ENCODE results near the gene PTCH1. TPM values are rescaled to one million over a fixed set of nuclear protein-coding genes. Genes with fewer than 3 reads are reported as not detected.

PTCH1 gene
- polyA plus RNA-seq, 1 donor (not counting 4 experiments of a cell fraction or from before 2014, with no cell fraction given) = 1.7 TPM

DNA sequence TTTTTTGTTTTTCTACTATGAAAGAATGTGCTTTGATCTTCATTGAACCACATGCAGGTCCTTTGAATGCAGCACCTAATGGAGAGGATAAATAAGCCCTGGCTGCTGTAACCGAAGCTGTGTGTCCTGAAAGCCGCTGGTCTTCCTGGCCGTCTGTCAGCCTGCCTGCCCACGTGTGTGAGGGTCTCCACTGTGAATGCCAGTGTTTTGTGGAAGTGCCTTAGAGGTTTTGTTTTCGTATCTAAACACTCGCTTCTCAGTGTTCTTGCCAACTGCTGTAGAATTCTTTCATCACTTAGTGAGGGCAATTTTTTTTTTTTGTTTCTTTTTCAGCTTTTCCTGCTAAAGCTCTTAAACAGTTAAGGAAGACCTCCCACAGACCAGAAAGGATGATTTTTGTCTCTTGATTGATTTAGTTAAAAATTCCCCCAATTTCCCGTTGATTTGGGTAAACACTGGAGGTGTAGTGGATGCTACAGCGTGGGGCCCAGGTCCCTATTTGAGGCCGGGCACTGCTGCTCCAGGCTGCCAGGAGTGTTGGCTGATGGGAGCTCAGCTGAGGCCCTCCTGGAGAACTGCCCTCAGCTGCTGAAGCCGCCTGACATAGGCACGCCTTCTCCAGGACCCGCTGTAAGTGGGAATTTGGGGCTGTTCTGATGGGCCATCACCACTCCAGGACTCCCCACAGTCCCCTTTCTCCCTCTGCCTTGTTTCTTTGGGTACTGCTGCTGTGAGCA, 29.2 kb upstream of the PTCH1 start:
- FAIRE-seq (no peak), DNase-seq (ENCODE audit: low read depth, low spot score) (no peak)
- no peak overlapping the region for H3K27ac ChIP-seq (ENCODE audit: control insufficient read depth, insufficient read depth, low read length)
- no peak overlapping the region for H3K9ac ChIP-seq (ENCODE audit: control insufficient read depth, extremely low read depth, insufficient read depth, low read length)
- dilution Hi-C loops (cut with MboI; ENCODE audit: extremely low pct_ligation_motif_present, low sequenced_read_pairs) = no loop called here
- no peak overlapping the region for H3K4me3 ChIP-seq (ENCODE audit: control insufficient read depth in 2 of 3, extremely low read depth in 1 of 3, insufficient read depth in 2 of 3, low read depth in 1 of 3, low read length in 3 of 3)
- no peaks in the 10 kb centered on the region for H3K4me1 ChIP-seq (ENCODE audit: control insufficient read depth, extremely low read depth, insufficient read depth, low read length)
- H4K20me1 ChIP-seq (ENCODE audit: control insufficient read depth, extremely low read depth, insufficient read depth, low read length) = no peaks in the 10 kb centered on the region
- no peaks in the 10 kb centered on the region for H3K36me3 ChIP-seq (ENCODE audit: control insufficient read depth in 2 of 2, extremely low read depth in 1 of 2, insufficient read depth in 2 of 2, low read length in 2 of 2)
- H3K9me1 ChIP-seq (ENCODE audit: control insufficient read depth, extremely low read depth, insufficient read depth, low read length) = no peaks in the 10 kb centered on the region
- no peak overlapping the region for H2AFZ ChIP-seq (ENCODE audit: control insufficient read depth, low read length)
- H3K27me3 ChIP-seq (ENCODE audit: control insufficient read depth, extremely low read depth, insufficient read depth, low read length) = no peaks in the 10 kb centered on the region
- no peaks in the 10 kb centered on the region for H3K79me2 ChIP-seq (ENCODE audit: control insufficient read depth, insufficient read depth, low read length)
- H3K9me3 ChIP-seq (ENCODE audit: control insufficient read depth, low read depth, low read length) = no peaks in the 10 kb centered on the region
- TF ChIP-seq EZH2 (IDR thresholded peaks at IDR 0.05; ENCODE audit: low read length) = no peak
- TF ChIP-seq, protein P1, sequence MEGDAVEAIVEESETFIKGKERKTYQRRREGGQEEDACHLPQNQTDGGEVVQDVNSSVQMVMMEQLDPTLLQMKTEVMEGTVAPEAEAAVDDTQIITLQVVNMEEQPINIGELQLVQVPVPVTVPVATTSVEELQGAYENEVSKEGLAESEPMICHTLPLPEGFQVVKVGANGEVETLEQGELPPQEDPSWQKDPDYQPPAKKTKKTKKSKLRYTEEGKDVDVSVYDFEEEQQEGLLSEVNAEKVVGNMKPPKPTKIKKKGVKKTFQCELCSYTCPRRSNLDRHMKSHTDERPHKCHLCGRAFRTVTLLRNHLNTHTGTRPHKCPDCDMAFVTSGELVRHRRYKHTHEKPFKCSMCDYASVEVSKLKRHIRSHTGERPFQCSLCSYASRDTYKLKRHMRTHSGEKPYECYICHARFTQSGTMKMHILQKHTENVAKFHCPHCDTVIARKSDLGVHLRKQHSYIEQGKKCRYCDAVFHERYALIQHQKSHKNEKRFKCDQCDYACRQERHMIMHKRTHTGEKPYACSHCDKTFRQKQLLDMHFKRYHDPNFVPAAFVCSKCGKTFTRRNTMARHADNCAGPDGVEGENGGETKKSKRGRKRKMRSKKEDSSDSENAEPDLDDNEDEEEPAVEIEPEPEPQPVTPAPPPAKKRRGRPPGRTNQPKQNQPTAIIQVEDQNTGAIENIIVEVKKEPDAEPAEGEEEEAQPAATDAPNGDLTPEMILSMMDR (optimal IDR thresholded peaks at IDR 0.05 in 1 of 3, IDR thresholded peaks at IDR 0.05 in 1 of 3, conservative IDR thresholded peaks at IDR 0.05 in 1 of 3; ENCODE audit: extremely low read depth in 1 of 3, insufficient read depth in 2 of 3, low read length in 3 of 3) = no peak
- H3K4me2 ChIP-seq (ENCODE audit: control insufficient read depth, extremely low read depth, insufficient read depth, low read depth, low read length) = no peak overlapping the region

DNA sequence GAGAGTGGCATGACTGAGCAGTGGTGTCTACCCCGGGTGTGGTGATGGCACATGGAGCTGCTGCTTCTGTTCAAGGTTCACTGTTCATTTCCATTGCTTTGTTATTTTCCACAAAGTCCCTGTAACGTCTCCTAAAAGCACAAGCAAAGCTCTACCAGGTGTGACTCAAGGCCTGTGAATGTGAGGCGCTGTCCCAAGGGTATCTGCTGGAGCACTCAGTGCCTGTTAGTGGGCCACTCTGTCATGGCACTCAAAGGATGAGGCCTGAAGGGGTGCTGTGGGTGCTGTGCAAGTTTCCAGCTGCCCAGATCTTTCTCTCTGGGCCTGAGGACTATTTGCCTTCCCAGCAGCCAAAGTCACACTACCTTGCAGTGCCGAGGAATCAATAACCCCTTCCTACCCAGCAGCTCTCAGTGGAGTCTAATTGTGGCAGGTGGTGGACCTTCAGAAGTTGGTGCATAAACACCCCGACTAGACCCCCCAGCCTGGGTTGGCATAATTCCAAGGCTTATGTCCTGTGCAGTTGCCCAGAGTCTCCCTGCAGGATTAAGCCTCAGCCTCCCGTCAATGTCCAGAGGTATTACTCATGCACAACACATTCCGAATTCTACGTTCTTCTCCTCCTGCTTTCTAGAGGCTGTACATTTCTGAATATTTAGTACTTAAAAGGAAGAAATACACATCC, 17.4 kb upstream of the PTCH1 start:
- H3K27me3 ChIP-seq (ENCODE audit: control insufficient read depth, extremely low read depth, insufficient read depth, low read length) = peaks cover 2% of the 10 kb centered on the region
- no peak for DNase-seq (ENCODE audit: low read depth, low spot score)
- H3K4me1 ChIP-seq (ENCODE audit: control insufficient read depth, extremely low read depth, insufficient read depth, low read length) = no peaks in the 10 kb centered on the region
- no peak overlapping the region for H3K9ac ChIP-seq (ENCODE audit: control insufficient read depth, extremely low read depth, insufficient read depth, low read length)
- TF ChIP-seq, protein P1 (optimal IDR thresholded peaks at IDR 0.05 in 1 of 3, IDR thresholded peaks at IDR 0.05 in 1 of 3, conservative IDR thresholded peaks at IDR 0.05 in 1 of 3; ENCODE audit: extremely low read depth in 1 of 3, insufficient read depth in 2 of 3, low read length in 3 of 3) = no peak
- no peak for TF ChIP-seq EZH2 (IDR thresholded peaks at IDR 0.05; ENCODE audit: low read length)
- no peaks in the 10 kb centered on the region for H3K9me3 ChIP-seq (ENCODE audit: control insufficient read depth, low read depth, low read length)
- no peaks in the 10 kb centered on the region for H4K20me1 ChIP-seq (ENCODE audit: control insufficient read depth, extremely low read depth, insufficient read depth, low read length)
- no peak overlapping the region for H3K4me3 ChIP-seq (ENCODE audit: control insufficient read depth in 2 of 3, extremely low read depth in 1 of 3, insufficient read depth in 2 of 3, low read depth in 1 of 3, low read length in 3 of 3)
- no peak for FAIRE-seq
- H3K4me2 ChIP-seq (ENCODE audit: control insufficient read depth, extremely low read depth, insufficient read depth, low read depth, low read length) = no peak overlapping the region
- H3K27ac ChIP-seq (ENCODE audit: control insufficient read depth, insufficient read depth, low read length) = no peak overlapping the region
- no peaks in the 10 kb centered on the region for H3K36me3 ChIP-seq (ENCODE audit: control insufficient read depth in 2 of 2, extremely low read depth in 1 of 2, insufficient read depth in 2 of 2, low read length in 2 of 2)
- H2AFZ ChIP-seq (ENCODE audit: control insufficient read depth, low read length) = no peak overlapping the region
- no peaks in the 10 kb centered on the region for H3K9me1 ChIP-seq (ENCODE audit: control insufficient read depth, extremely low read depth, insufficient read depth, low read length)
- H3K79me2 ChIP-seq (ENCODE audit: control insufficient read depth, insufficient read depth, low read length) = no peaks in the 10 kb centered on the region
- dilution Hi-C loops (cut with MboI; ENCODE audit: extremely low pct_ligation_motif_present, low sequenced_read_pairs) = no loop called here

Data from keratinocyte (primary cell).